ENCODE results near the gene ACTL8.

The ACTL8 gene

DNA sequence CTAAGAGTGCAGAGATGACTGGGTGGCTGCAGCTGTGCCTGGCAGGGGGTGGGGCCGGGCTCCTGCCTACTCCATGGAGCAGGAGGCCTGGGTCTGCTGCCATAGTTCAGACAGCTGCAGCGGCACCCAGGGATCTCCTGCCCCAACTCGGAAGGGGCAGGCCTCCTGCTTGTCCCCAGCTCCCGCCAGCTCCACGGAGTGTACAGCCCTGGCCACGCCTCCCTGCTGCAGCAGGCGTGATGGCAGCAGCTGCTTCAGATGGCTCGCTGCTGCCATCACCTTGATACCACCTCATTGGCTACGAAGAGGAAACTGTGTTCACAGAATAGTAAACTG is 35.9 kb downstream of the ACTL8 start:
- H3K27ac ChIP-seq, result no peak overlapping the region
- H3K4me3 ChIP-seq, result no peak overlapping the region
- TF ChIP-seq, protein P1, sequence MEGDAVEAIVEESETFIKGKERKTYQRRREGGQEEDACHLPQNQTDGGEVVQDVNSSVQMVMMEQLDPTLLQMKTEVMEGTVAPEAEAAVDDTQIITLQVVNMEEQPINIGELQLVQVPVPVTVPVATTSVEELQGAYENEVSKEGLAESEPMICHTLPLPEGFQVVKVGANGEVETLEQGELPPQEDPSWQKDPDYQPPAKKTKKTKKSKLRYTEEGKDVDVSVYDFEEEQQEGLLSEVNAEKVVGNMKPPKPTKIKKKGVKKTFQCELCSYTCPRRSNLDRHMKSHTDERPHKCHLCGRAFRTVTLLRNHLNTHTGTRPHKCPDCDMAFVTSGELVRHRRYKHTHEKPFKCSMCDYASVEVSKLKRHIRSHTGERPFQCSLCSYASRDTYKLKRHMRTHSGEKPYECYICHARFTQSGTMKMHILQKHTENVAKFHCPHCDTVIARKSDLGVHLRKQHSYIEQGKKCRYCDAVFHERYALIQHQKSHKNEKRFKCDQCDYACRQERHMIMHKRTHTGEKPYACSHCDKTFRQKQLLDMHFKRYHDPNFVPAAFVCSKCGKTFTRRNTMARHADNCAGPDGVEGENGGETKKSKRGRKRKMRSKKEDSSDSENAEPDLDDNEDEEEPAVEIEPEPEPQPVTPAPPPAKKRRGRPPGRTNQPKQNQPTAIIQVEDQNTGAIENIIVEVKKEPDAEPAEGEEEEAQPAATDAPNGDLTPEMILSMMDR (IDR thresholded peaks at IDR 0.05), result no peak
- DNase-seq (ENCODE audit: low spot score), result peak; percentile 45

DNA sequence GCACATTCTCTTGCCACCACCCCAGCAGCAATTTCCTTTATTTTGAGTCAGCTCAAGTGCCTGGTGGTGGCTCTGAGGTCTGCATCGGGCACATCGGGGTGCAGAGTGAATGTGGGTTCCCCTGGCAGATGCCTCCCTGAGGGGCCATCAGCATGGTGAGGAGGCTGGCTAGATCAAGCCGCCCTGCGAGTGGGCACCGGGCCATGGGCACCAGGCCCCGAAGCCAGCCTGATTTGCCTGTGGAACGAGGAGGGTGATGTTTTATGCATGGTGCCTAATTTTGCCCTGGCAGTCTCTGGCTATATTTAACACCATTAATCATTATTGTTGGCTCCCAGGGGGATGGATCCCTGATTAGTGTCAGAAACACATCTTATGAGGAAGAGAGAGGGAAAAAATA is 36.3 kb downstream of the ACTL8 start:
- H3K27ac ChIP-seq, result no peak overlapping the region
- TF ChIP-seq, protein P1 (IDR thresholded peaks at IDR 0.05), result no peak
- DNase-seq (ENCODE audit: low spot score), result peak; percentile 43
- no peak overlapping the region for H3K4me3 ChIP-seq

DNA sequence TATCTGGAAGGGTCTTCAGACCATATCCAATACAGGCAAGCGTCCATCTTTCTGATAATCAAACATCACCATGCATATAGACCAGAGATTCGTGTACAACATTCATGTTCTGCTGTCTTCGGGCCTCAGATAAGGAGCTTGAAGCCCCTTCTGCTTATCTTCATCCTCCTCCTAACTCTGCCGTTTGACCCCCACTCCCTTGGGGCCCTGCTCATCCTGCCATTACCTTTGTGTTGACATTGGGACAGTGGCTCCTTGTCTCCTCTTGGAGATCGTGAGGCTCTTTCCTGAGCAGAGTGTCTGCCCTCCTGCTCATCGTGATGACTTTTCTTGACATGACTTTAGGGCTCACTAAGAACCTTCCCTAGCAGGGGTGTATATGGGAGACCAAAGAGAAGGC is 37.3 kb downstream of the ACTL8 start:
- no peak overlapping the region for H3K4me3 ChIP-seq
- no peak overlapping the region for H3K27ac ChIP-seq
- DNase-seq (ENCODE audit: low spot score), result peak; percentile 52
- TF ChIP-seq, protein P1 (IDR thresholded peaks at IDR 0.05), result no peak

DNA sequence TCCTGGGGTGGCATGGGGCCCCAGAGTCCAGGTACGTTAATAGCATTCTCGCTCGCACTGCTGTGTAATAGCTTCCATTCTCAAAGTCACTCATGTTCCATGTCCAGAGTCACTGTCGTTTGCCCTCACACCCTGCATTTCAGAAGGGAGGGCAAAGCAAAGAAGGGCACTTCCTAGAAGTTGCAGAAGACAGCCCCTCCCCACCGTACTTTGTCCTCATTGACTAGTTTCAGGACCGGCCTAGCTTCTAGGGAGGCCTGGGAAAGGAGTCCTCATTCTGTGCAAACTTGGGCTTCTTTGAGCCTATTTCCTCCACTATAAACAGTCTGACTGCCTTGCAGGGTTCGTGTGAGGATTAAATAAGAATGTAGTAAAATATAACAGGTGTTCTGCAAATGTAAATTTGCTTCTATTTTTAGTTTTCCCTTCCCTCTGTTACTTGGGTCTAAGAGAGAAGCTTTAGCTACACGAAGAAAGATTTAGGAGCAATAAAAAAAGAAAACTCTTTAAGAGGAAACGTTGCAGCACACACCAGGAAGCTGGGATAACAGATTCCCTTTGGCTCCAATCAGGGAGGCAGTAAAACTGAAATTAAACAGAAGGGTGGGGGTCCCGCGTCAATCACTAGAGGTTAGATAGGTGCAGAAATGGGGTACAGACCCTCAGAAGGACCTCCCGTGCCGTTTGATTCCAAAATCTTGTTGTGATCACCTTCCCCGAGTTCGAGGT is 40.1 kb downstream of the ACTL8 start:
- DNase-seq (ENCODE audit: low spot score), result peak; percentile 21
- H3K27ac ChIP-seq, result no peak overlapping the region
- H3K4me3 ChIP-seq, result no peak overlapping the region
- TF ChIP-seq, protein P1 (IDR thresholded peaks at IDR 0.05), result no peak

DNA sequence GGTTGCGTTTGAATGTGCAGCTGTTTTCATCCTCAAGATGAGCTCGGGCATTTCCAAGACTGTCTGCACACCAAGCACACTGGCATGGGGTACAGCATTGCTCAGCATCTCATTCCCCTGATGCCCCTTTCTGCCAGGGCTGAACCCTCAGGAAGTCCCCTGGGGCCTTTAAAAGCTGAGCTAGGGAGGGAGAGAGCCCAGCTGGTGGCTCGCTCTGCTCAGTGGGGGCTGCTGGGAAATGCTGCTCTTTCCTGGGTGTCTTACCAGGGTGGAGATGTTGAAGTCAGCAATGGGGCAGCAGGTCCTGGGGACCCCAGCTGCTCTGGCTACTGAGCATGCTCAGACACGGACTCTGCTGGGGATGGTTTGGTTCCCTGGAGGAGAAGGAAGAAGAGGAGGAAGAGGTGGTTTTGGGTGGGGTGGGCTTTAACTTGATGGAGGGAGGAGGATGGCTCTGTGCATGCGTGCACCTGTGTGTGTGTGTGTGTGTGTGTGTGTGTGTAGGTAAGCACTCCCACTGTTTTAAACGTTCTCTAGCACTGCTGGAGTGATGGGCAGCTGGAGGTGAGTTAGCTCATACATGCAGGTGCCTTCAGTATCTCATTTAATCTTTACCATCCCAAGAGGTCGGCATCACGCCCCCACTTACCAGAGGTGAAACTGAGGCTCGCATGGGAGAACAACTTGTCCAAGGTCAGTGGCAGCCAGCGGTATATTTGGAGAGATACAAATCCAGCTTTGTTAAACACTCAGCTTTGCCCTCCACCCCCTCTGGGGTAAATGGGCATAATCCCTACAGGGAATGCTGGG is 40.9 kb downstream of the ACTL8 start:
- Histone ChIP-seq H3K27ac (no peak overlapping the region), H3K4me3 (no peak overlapping the region)
- peak; percentile 45 for DNase-seq (ENCODE audit: low spot score)
- TF ChIP-seq, protein P1 (IDR thresholded peaks at IDR 0.05), result no peak

DNA sequence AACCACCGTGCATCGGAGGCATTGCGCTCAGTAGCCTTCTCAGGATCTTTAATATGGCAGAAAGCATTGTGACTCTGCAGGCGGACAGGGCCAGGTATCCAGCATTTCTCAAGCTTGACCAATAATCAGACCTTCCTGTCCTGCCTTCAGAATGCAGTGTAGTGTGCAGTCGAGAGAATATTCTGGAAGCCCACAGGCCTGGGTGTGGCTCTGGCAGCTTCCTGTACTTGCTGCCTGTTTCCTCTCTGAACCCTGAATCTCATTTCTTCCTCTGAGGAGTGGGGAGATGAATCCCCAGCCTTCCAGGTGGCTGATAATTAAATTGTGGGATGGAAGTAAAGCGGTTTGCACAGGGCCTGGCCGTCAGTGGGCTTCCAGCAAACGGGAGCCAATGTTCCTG is 42.3 kb downstream of the ACTL8 start:
- H3K4me3 ChIP-seq, result no peak overlapping the region
- TF ChIP-seq, protein P1 (IDR thresholded peaks at IDR 0.05), result no peak
- no peak for DNase-seq (ENCODE audit: low spot score)
- no peak overlapping the region for H3K27ac ChIP-seq

DNA sequence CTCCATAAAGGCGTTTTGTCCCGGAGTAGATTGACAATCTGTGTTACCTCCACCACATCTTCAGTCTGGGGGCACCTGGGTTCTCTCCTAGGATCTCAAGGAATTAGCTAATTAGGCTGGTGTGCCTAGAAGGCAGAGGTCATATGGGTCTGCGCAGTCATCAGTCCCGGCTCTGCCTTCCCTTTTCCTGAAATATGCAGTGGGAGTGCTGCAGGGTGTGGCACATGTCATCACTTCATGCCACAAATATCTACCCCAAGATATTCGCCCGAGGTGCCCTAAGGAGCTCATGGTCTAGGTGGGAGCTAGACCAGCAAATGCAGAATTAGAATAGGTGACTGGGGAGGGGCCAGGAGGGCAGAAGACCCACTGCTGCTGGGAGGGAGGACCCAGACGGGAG is 42.9 kb downstream of the ACTL8 start:
- TF ChIP-seq, protein P1 (IDR thresholded peaks at IDR 0.05), result no peak
- Histone ChIP-seq H3K27ac (no peak overlapping the region), H3K4me3 (no peak overlapping the region)
- DNase-seq (ENCODE audit: low spot score), result peak; percentile 47
